Measurements from ENCODE around the gene PSMC6.
A peak's percentile ranks its signal among the peaks of the same experiment; 100 is the strongest.

Gene PSMC6

DNA sequence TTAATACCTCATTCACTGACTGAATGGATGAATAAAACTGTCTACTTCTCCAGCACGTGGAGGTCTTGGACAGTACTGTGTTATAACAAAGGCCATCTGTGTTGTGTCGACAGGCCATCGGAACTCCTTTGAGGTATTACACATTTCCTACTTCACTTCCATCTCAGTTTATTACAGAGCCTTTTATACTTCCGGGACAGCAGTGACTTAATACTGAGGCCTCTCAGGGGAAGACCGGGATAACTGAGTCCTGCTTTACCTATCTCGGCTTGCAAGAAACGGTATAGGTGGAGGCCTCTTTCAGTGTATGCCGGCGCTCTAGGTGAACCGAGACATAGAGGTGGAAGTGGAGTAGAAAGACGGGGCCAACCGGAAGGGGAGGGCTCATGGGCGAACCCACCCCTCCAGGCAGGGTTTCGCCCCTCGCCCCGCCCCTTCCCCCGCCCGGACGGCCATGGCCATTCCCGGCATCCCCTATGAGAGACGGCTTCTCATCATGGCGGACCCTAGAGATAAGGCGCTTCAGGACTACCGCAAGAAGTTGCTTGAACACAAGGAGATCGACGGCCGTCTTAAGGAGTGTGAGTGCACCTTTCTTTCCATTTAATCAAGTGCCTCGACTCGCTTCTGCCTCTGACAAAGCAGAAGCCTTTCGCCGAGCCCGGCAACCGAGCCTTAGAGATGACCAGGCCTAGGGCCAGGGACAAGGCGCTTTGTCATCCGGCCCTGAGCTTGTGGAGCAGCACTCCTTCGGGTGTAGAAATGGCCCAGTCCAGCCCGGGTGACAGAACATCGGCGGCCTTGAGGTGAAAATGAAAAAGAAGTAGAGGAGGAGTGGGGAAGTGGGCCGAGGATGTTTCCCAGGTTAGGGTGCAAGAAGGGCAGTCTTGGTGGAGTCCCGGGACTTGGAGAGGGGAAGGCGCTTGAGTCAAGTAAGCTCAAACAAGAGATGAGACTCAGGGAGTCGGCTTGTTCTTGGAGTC lies at the start of gene PSMC6:
Gene PSMC6, plus strand, starts transcription at position 477 of the 983 bp plus-strand sequence. Its CDS starts 20 bp downstream, at position 497.
- DNase-seq, result peak; percentile 88 to 97 (median 95)

DNA sequence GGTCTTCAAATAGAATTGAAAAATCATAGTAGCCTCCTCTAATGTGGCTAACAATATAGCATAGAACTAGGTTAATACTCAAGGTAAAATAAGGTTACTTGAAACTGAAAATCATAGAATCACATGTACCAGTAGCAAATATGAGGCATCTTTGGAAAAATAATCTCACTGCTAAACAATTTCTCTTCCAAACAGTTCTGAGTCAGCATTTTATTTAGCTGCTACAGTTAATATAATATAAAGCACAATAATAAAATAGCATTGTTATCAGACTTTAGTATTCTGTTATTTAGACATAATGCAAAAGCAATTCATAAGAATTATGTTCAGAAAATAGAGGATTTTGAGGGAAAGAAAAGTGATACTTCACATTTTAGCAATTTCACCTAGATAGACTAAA lies 46.7 kb upstream of the PSMC6 start:
- no peak for DNase-seq

DNA sequence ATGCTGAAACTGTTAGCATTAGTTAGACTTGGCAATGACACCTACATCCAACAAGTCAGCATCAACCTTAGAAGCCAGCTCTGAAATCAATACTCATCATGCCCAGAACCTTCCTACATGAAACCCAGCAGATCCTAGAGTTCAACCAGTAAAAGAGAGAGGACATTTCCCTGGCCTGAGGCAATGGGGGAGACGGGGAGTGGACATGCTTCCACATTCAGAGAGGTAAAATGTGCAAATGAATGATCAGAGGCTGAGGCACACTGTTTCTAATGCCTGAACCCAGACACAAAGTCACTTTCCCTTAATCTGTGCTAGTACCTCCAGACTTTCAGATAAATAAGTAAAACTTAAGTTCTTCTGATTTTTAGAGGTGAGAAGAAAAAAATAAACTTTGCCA lies 46.2 kb upstream of the PSMC6 start:
- no peak for DNase-seq

GRCh38 chr14:52661314-52661713 lies 45.7 kb upstream of the PSMC6 start:
- no peak for DNase-seq

DNA sequence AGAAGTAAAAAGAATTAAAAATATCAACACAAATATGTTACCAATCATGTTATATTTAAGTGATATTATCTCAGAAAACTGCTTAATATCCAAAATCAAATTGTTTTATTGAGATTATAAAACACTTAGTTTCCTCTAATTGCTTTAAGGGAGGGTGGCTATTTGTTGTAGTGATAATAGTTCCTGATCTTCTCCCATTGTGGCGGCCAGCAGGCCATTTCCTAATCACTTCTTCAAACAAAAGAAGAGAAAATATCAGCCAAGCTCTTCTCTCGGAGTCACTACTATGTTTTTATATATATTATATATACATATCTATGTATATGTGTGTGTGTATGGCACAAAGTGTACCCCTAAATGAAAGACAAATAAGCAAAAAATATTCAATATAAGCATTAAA lies 43.1 kb upstream of the PSMC6 start:
- no peak for DNase-seq

DNA sequence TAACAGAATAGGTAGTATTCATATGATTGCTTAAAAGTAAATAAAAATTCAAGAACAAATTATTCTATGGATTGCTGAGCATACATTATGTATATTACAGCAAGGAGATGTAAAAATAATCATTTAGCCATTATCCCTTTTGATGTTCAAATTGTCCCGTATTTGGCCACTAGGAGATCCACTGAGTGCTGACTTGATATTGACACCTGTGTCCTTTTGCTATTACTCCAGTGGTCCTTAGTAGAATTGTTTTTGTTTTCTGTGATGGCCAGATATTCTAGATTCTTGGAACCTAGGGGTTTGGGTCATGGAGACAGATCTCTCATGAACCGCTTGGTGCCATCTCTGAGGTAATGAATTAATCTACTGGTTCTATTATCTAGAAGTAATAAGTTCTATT lies 28.4 kb upstream of the PSMC6 start:
- peak in 1 of 3 donors; percentile 26 for DNase-seq

DNA sequence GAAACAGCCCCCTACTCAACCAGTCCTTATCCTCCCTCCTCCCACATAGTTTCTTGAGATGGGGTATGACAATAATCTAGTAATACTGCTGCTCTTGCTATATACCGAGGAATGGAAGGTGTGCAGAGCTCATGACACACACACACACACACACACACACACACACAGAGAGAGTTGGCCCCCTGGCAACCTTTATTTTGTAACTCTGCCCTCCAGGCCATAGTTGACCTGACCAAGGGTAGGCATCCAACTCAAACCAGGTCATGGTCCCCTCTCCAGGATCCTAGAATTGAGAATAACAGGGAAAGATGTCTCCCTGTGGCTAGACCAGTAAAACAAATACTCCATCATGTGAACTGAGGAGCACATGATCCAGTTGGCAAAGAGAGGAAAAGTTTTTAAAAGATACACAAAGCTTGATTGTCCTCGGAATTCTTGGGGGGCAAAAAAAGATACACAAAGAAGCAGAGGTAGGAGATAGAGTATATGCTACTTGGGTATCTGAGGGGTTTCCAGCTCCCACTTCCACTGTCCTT lies 22.9 kb upstream of the PSMC6 start:
- no peak for DNase-seq

- no peak for DNase-seq
These were observed 20.8 kb upstream of the PSMC6 start for GRCh38 chr14:52686176-52686575.

DNA sequence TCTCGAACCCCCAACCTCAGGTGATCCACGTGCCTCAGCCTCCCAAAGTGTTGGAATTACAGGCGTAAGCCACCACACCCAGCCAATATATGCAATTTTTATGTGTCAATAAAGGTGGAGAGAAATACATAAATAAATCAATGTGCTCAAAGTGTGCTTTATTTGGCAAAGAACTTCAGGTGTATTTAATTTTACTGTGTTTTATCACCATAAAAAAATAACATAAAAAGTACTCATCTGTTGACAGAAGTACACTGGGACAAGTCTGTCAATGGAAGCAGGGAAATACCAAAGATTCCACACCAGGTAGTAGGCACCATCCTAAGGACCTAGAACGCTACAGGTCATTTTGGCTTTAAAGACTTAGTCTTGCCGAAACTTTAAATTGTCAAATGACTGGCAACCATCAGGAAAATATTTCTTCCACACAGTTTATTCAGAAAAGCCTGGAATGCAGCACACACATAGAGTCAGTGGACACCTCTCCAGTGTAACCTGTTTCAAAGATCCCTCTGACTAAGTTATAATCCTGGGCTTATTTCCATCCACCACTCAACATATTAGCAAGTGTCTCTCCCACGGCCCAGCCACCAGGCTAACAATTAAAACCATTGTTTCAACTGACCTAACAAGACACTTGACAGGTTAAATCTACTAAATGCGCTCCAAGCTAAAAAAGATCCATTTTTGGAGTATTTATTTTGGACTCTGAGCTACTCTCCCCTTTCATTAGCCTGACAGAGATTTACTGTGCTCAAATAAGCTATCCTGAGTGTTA lies 15.8 kb upstream of the PSMC6 start:
- no peak for DNase-seq

DNA sequence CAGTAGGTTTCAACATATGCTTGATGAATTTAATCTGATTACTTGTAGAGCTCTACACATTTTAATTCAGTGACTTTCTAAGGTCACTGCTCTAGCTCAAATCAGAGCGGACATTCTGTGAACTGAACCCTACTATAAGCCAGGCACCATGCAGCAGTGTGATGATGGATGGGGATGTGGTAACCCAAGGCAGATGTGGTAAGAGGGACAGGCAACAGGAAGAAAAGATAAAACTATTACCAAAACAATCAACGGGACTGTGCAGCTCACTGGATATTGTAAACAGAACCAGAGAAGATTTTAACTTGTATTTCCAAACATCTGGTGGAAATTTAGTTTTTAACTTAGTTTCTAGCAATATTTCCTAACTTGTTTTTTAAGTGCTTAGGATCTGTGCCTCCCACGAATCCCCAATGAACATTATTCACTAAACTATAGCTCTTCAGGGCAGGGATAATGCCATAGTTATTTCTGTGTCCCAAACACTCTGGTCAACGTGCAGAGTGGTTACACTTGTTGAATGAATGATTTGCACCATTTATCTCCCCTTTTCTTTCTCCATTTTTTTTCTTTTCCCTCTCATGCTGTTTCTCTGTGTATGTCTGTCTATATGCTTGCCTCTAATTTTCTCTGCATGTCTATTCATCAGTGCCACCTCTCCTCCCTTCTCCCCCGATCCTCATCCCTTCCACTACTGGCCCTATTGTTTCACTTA lies 14.6 kb upstream of the PSMC6 start:
- DNase-seq, result peak; percentile 41 to 51 (median 50)

GRCh38 chr14:52693036-52693435 lies 14.0 kb upstream of the PSMC6 start:
- DNase-seq, result no peak

GRCh38 chr14:52693532-52693931 lies 13.5 kb upstream of the PSMC6 start:
- DNase-seq, result peak in 1 of 3 donors; percentile 14

DNA sequence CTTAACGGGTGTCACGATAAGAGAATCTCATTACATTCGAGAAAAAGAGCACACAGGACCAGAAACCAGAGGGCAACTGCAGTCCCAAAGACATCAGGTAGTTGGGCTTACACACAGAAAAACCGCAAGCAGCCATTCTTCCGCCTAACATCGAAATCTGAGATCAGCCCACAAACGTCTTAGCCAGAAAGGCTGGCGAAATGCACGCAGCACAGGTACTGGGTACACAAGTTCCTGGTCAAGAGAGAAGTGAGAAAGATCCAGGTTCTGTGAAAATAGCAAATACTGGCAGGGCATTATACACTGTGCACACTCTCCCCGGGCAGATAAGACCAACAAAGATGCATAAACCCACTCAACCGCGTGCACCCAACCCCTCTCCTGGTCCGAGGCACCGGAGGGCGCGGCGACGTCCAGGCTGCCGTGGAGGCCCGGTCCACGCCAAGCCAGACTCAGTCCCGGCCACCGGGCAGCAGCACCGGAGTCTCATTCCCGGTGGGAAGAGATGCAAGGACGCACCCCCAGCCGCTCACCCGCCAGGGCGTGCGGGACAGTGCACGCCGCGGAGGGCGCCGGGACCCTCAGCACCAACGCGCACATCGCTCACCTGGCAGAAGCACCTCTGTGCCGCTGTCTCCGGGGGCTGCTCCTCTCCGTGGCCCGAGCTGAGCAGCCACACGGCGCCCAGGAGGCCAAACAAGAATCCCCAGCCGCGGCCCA lies 12.1 kb upstream of the PSMC6 start:
- DNase-seq, result peak; percentile 39 to 55 (median 44)

DNA sequence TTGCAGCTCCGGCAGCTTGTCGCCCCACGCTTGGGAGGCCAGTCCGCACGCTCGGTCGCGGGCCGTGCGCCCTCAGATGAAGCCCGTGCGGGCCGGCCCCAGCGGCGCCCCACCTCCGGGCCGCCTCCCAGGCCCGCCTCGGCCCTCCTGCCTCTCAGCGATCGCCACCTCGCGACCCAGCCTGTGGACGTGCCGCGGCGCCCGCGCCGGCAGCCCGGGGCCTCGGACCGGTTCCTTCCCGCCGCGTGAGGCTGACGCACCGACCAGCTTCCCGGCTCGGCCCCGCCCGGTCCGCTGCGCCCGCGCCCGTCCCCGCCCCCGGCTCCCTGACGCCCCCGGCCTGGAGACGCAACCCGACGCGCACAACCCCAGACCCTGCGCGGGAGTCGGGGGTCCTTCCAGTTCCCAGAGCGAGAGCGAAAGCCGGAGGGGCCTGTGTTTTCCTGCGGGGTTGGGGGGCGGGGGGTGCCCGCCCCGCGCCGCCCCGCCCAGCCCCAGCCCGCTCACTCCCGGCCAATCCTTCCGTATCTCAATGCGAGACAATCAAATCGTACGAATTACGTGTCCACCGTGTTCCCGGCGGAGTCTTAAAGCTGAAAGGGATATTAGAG lies 11.4 kb upstream of the PSMC6 start, which contains the start of gene ERO1A:
Gene ERO1A, minus strand, starts transcription at position 78 of the 611 bp plus-strand sequence. Its CDS starts 77 bp downstream, at position 1.
- peak; percentile 92 to 97 (median 96) for DNase-seq

GRCh38 chr14:52700701-52701172 lies 6.3 kb upstream of the PSMC6 start:
- DNase-seq, result peak in 2 of 3 donors; percentile 35 to 46

GRCh38 chr14:52701223-52701622 lies 5.8 kb upstream of the PSMC6 start:
- peak; percentile 50 to 69 (median 55) for DNase-seq

DNA sequence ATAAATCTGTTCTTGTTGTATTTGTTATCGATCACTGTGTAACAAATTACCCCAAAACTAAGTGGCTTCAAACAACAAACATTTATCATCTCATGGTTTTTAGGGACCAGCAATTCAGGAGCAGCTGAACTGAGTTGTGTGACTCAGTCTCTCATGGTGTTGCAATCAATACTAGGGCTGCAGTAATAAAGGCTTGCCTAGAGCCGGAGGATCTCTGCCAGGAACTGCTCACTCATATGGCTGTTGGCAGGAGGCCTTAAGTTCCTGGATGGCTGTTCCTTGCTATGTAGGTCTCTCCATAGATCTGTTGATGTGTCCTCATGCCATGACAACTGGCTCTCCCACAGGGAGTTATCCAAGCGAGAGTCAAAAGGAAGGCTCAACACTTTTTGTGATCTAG lies 3.8 kb upstream of the PSMC6 start:
- peak; percentile 78 to 91 (median 87) for DNase-seq

- DNase-seq, result no peak
These were observed 3.3 kb upstream of the PSMC6 start for GRCh38 chr14:52703664-52704063.

DNA sequence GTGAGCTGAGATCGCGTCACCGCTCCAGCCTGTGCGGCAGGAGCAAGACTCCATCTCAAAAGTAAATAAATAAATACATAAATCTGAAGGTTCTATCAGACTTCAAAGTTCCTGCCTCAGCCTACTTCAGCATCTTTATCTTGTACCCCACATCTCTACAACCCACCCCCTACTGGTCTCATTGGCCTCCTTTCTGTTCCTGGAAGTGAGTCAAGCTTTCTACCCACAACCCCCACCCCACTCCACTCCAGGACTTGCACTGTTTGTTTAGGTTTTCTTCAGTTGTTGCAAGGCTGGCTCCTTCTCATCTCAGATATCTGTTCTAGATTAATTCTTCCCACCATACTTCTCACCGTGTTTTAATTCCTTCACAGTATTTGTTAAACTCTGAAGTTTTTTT lies 714 bp upstream of the PSMC6 start:
- peak in 1 of 3 donors; percentile 9 for DNase-seq

DNA sequence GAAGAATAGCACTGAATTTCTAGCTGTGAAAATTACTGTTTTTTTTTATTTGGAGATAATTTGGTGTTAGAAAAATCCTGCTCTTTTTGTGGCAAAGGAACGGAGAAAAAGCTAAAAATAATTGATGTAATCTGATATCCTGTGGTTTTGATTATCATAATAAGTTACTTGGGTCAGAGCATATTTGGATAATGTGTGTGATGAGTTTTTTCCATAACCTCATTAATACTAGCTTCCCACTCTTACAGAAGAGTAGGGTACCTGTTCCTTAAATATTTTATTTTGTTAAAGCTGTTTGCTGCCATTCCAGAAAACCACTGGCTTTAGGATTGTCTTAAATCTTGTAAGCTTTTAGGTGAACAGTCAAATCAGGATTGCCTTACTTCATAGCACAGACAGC lies 4.7 kb downstream of the PSMC6 start:
- no peak for DNase-seq

DNA sequence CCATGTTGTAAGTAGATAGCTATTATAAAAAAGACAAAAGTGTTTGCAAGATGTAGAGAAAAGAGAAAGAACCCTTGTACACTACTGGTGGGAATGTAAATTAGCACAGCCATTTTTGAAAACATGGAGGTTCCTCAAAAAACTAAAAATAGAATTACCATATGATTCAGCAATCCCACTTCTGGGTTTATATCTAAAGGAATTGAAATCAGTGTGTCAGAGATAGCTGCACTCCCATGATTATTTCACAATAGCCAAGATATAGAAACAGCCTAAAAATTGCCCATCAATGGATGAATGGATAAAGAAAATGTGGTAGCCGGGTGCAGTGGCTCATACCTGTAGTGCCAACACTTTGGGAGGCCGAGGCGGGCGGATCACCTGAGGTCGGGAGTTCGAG lies 9.2 kb downstream of the PSMC6 start:
- peak; percentile 15 to 71 (median 66) for DNase-seq

Data from suppressor macrophage treated with lipopolysaccharide for 1 hour (primary cell).